ENCODE results near the gene WDR35. TPM values are rescaled to one million over a fixed set of nuclear protein-coding genes. Genes with fewer than 3 reads are reported as not detected.
A peak's percentile ranks its signal among the peaks of the same experiment; 100 is the strongest.

Gene WDR35
- total RNA-seq, 1 donor from 2014 or later, result 4.9 TPM

GRCh38 chr2:19871836-19872235, 118.1 kb downstream of the WDR35 start:
- Mint-ChIP-seq H3K27me3 (ENCODE audit: low read depth) (no peaks in the 10 kb centered on the region), H3K4me3 (ENCODE audit: unreplicated experiment) (no peak overlapping the region), H3K27ac (ENCODE audit: unreplicated experiment) (no peak overlapping the region), H3K4me1 (ENCODE audit: low read depth) (peaks cover 10% of the 10 kb centered on the region), H3K9me3 (ENCODE audit: low read depth) (no peaks in the 10 kb centered on the region), H3K36me3 (ENCODE audit: low read depth) (no peaks in the 10 kb centered on the region)
- DNase-seq (ENCODE audit: low spot score), result no peak
- no peak for TF ChIP-seq CTCF (IDR thresholded peaks at IDR 0.05)

GRCh38 chr2:19870792-19871191, 119.1 kb downstream of the WDR35 start:
- Mint-ChIP-seq H3K27ac (ENCODE audit: unreplicated experiment) (no peak overlapping the region), H3K4me1 (ENCODE audit: low read depth) (peaks cover 10% of the 10 kb centered on the region), H3K27me3 (ENCODE audit: low read depth) (no peaks in the 10 kb centered on the region), H3K9me3 (ENCODE audit: low read depth) (no peaks in the 10 kb centered on the region), H3K36me3 (ENCODE audit: low read depth) (no peaks in the 10 kb centered on the region), H3K4me3 (ENCODE audit: unreplicated experiment) (no peak overlapping the region)
- TF ChIP-seq CTCF (IDR thresholded peaks at IDR 0.05), result no peak
- no peak for DNase-seq (ENCODE audit: low spot score)

- H3K4me3 Mint-ChIP-seq (ENCODE audit: unreplicated experiment), result peak overlapping the region; percentile 75
- no peak for TF ChIP-seq CTCF (IDR thresholded peaks at IDR 0.05)
- H3K9me3 Mint-ChIP-seq (ENCODE audit: low read depth), result no peaks in the 10 kb centered on the region
- no peaks in the 10 kb centered on the region for H3K36me3 Mint-ChIP-seq (ENCODE audit: low read depth)
- no peaks in the 10 kb centered on the region for H3K27me3 Mint-ChIP-seq (ENCODE audit: low read depth)
- no peak overlapping the region for H3K27ac Mint-ChIP-seq (ENCODE audit: unreplicated experiment)
- H3K4me1 Mint-ChIP-seq (ENCODE audit: low read depth), result peaks cover 10% of the 10 kb centered on the region
- no peak for DNase-seq (ENCODE audit: low spot score)
Observed at GRCh38 chr2:19868701-19869580, 121.0 kb downstream of the WDR35 start.

GRCh38 chr2:19868224-19868623, 121.7 kb downstream of the WDR35 start:
- Mint-ChIP-seq H3K4me3 (ENCODE audit: unreplicated experiment) (peak overlapping the region; percentile 75), H3K27me3 (ENCODE audit: low read depth) (no peaks in the 10 kb centered on the region), H3K9me3 (ENCODE audit: low read depth) (no peaks in the 10 kb centered on the region), H3K27ac (ENCODE audit: unreplicated experiment) (no peak overlapping the region), H3K4me1 (ENCODE audit: low read depth) (peaks cover 13% of the 10 kb centered on the region), H3K36me3 (ENCODE audit: low read depth) (no peaks in the 10 kb centered on the region)
- no peak for TF ChIP-seq CTCF (IDR thresholded peaks at IDR 0.05)
- no peak for DNase-seq (ENCODE audit: low spot score)

- H3K4me1 Mint-ChIP-seq (ENCODE audit: low read depth), result peaks cover 26% of the 10 kb centered on the region
Observed at GRCh38 chr2:19866771-19867170, 123.1 kb downstream of the WDR35 start.

More at GRCh38 chr2:19866771-19867170, 123.1 kb downstream of the WDR35 start:
- Mint-ChIP-seq H3K27ac (ENCODE audit: unreplicated experiment) (no peak overlapping the region), H3K36me3 (ENCODE audit: low read depth) (no peaks in the 10 kb centered on the region), H3K4me3 (ENCODE audit: unreplicated experiment) (no peak overlapping the region), H3K27me3 (ENCODE audit: low read depth) (no peaks in the 10 kb centered on the region), H3K9me3 (ENCODE audit: low read depth) (no peaks in the 10 kb centered on the region)
- no peak for TF ChIP-seq CTCF (IDR thresholded peaks at IDR 0.05)
- DNase-seq (ENCODE audit: low spot score), result no peak

All from chondrocyte (in vitro differentiated cells).